ENCODE results near the gene COL6A1. TPM values are rescaled to one million over a fixed set of nuclear protein-coding genes. Genes with fewer than 3 reads are reported as not detected.

The COL6A1 gene
- total RNA-seq, 1 experiment from 2014 or later: 193 TPM

DNA sequence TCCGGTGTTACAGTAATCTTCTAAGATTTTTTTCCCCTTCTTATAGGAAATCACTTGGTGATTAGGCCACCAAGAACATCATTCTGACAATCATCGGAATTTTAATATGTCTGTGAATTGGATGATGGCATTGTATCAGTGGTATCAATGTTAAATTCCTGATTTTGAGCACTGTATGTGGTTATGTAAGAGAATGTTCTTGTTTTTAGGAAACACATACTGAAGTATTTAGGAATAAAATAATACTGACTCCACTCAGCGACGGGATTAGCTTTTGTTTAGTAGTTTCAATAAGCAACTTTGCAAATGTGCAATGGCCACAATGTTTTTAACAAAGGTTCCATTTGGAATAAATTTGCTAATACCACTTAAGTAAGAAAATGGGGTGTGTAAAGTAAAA, 30.6 kb downstream of the COL6A1 start:
- no CpG with 5 or more reads among the region's 4 CpGs for WGBS (ENCODE audit: extremely low coverage, insufficient read length, low lambda C conversion rate)

More for the DNA sequence above, 30.6 kb downstream of the COL6A1 start:
- H3K79me2 ChIP-seq (ENCODE audit: insufficient read depth, low read length): no peaks in the 10 kb centered on the region
- H3K27ac ChIP-seq (ENCODE audit: insufficient read length, low read depth, low read length): no peak overlapping the region
- H3K79me1 ChIP-seq (ENCODE audit: insufficient read depth, low read depth, low read length, poor library complexity, severe bottlenecking): no peaks in the 10 kb centered on the region
- no peak overlapping the region for H3K23ac ChIP-seq (ENCODE audit: insufficient read length, low read depth, low read length)
- peaks cover 2% of the 10 kb centered on the region for H3K27me3 Mint-ChIP-seq (ENCODE audit: low read depth)
- H2BK20ac ChIP-seq (ENCODE audit: low read depth, low read length, poor library complexity, severe bottlenecking): no peak overlapping the region
- TF ChIP-seq, protein P1, sequence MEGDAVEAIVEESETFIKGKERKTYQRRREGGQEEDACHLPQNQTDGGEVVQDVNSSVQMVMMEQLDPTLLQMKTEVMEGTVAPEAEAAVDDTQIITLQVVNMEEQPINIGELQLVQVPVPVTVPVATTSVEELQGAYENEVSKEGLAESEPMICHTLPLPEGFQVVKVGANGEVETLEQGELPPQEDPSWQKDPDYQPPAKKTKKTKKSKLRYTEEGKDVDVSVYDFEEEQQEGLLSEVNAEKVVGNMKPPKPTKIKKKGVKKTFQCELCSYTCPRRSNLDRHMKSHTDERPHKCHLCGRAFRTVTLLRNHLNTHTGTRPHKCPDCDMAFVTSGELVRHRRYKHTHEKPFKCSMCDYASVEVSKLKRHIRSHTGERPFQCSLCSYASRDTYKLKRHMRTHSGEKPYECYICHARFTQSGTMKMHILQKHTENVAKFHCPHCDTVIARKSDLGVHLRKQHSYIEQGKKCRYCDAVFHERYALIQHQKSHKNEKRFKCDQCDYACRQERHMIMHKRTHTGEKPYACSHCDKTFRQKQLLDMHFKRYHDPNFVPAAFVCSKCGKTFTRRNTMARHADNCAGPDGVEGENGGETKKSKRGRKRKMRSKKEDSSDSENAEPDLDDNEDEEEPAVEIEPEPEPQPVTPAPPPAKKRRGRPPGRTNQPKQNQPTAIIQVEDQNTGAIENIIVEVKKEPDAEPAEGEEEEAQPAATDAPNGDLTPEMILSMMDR (conservative IDR thresholded peaks at IDR 0.05): no peak
- no peak overlapping the region for H3K27ac Mint-ChIP-seq
- H3K27me3 ChIP-seq (ENCODE audit: insufficient read depth, low read length): no peaks in the 10 kb centered on the region
- no peak overlapping the region for H3K4me3 Mint-ChIP-seq
- peaks cover 0 to 6% (median 4%) of the 10 kb centered on the region in 3 experiments; a peak in 4 of 7 replicates for H3K36me3 Mint-ChIP-seq (ENCODE audit: insufficient read depth in 1 of 3, low read depth in 3 of 3)
- H3K56ac ChIP-seq (ENCODE audit: insufficient read length, low read depth, low read length): no peak overlapping the region
- H2AK5ac ChIP-seq (ENCODE audit: insufficient read length, low read length): no peak overlapping the region
- H3K23me2 ChIP-seq (ENCODE audit: insufficient read length, low read depth, low read length, poor library complexity, severe bottlenecking): no peaks in the 10 kb centered on the region
- H2BK12ac ChIP-seq (ENCODE audit: insufficient read length, low read depth, low read length): no peak overlapping the region
- H3K4me1 Mint-ChIP-seq: peaks cover 0 to 2% of the 10 kb centered on the region in 2 experiments; a peak in 1 of 4 replicates
- H3K4me2 ChIP-seq (ENCODE audit: insufficient read depth, insufficient read length, low read length): no peak overlapping the region
- H2BK5ac ChIP-seq (ENCODE audit: insufficient read length, low read length): no peak overlapping the region
- H3K18ac ChIP-seq (ENCODE audit: insufficient read length, low read depth, low read length): no peak overlapping the region
- H4K8ac ChIP-seq (replicated peaks; ENCODE audit: insufficient read length, low read depth, low read length): no peak overlapping the region
- H4K20me1 ChIP-seq (ENCODE audit: control insufficient read depth, insufficient read depth, insufficient read length): no peaks in the 10 kb centered on the region
- no peak overlapping the region for H2AFZ ChIP-seq (ENCODE audit: low read length)
- no peak overlapping the region for H3K14ac ChIP-seq (ENCODE audit: insufficient read depth, low read length)
- peaks cover 2 to 3% of the 10 kb centered on the region in 2 experiments; a peak in 3 of 5 replicates for H3K9me3 Mint-ChIP-seq
- H3K4me1 ChIP-seq (ENCODE audit: insufficient read depth, low read length): no peaks in the 10 kb centered on the region
- no peak overlapping the region for H2BK120ac ChIP-seq (ENCODE audit: low read depth, low read length, poor library complexity, severe bottlenecking)
- no peak overlapping the region for H3K9ac ChIP-seq (ENCODE audit: extremely low read depth, insufficient read length, low read length)
- H2BK15ac ChIP-seq (ENCODE audit: low read depth, low read length): no peak overlapping the region
- no peak overlapping the region for H4K91ac ChIP-seq (ENCODE audit: insufficient read length, low read depth, low read length)
- no peak overlapping the region for H3K4ac ChIP-seq (ENCODE audit: low read depth, low read length)
- H4K5ac ChIP-seq (ENCODE audit: insufficient read length, low read depth, low read length): no peak overlapping the region
- H3T11ph ChIP-seq (ENCODE audit: low read length): no peak overlapping the region
- no peaks in the 10 kb centered on the region for H3K9me3 ChIP-seq (ENCODE audit: control insufficient read depth, low read depth, low read length)
- DNase-seq: no peak
